ENCODE results near the gene PNPLA5.

The PNPLA5 gene

GRCh38 chr22:43925433-43926348 is 33.9 kb upstream of the PNPLA5 start:
- H3K4me3 ChIP-seq (ENCODE audit: low read depth, low read length), result no peak overlapping the region
- no peak for TF ChIP-seq CTCF (IDR thresholded peaks at IDR 0.05; ENCODE audit: low read depth, low read length)

GRCh38 chr22:43924877-43925276 is 33.1 kb upstream of the PNPLA5 start:
- no peak overlapping the region for H3K4me3 ChIP-seq (ENCODE audit: low read depth, low read length)
- no peak for TF ChIP-seq CTCF (IDR thresholded peaks at IDR 0.05; ENCODE audit: low read depth, low read length)

GRCh38 chr22:43923631-43924464 is 32.0 kb upstream of the PNPLA5 start, which contains the start of gene PNPLA3:
Gene PNPLA3, plus strand, starts transcription at chr22:43923805. Its CDS starts 107 bp downstream, at chr22:43923912.
- TF ChIP-seq CTCF (IDR thresholded peaks at IDR 0.05; ENCODE audit: low read depth, low read length), result 0 out of 2 replicates have a peak, but pooled peaks have one; percentile 4
- peak within 1 kb of the TSS; percentile 65 for H3K4me3 ChIP-seq (ENCODE audit: low read depth, low read length)

- TF ChIP-seq CTCF (IDR thresholded peaks at IDR 0.05; ENCODE audit: low read depth, low read length), result no peak
- H3K4me3 ChIP-seq (ENCODE audit: low read depth, low read length), result peak overlapping the region; percentile 46
These were observed 31.4 kb upstream of the PNPLA5 start for GRCh38 chr22:43923191-43923590.

GRCh38 chr22:43922123-43922522 is 30.3 kb upstream of the PNPLA5 start:
- TF ChIP-seq CTCF (IDR thresholded peaks at IDR 0.05; ENCODE audit: low read depth, low read length), result no peak
- no peak overlapping the region for H3K4me3 ChIP-seq (ENCODE audit: low read depth, low read length)

GRCh38 chr22:43921370-43921769 is 29.6 kb upstream of the PNPLA5 start:
- H3K4me3 ChIP-seq (ENCODE audit: low read depth, low read length), result no peak overlapping the region
- no peak for TF ChIP-seq CTCF (IDR thresholded peaks at IDR 0.05; ENCODE audit: low read depth, low read length)
